Large intestine (tissue), 3 donors: ENCODE data around the gene CARD9. TPM values are rescaled to one million over a fixed set of nuclear protein-coding genes. Genes with fewer than 3 reads are reported as not detected.

ENCODE experiments used
- DNase-seq, 2 donors: peaks; one replicate each; pipeline versions ENCODE4 v3.0.0 to v3.0.0-alpha.2; 2013
- H3K27ac ChIP-seq: one replicate; pipeline ENCODE4 v1.5.1; 2013; ENCODE audit warnings: low read length
- H3K27me3 ChIP-seq: 2 replicates; pipeline ENCODE4 v1.6.1; 2013; ENCODE audit warnings: low read length; ENCODE audit not compliant: control insufficient read depth, insufficient read depth
- H3K36me3 ChIP-seq: 2 replicates; pipeline ENCODE4 v1.6.1; 2013; ENCODE audit warnings: low read length; ENCODE audit not compliant: control insufficient read depth, insufficient read depth
- H3K4me1 ChIP-seq: one replicate; pipeline ENCODE4 v1.6.1; 2013; ENCODE audit warnings: low read length; ENCODE audit not compliant: control insufficient read depth, insufficient read depth
- H3K4me3 ChIP-seq: one replicate; pipeline ENCODE4 v1.5.1; 2013; ENCODE audit warnings: low read length
- H3K9me3 ChIP-seq: one replicate; pipeline ENCODE4 v1.6.1; 2013; ENCODE audit warnings: mild to moderate bottlenecking, low read depth, low read length, moderate library complexity; ENCODE audit not compliant: control insufficient read depth
- WGBS: methylation state at CpG from one replicate; pipeline ENCODE4 v1.1.5; 2013; ENCODE audit warnings: low lambda C conversion rate; ENCODE audit not compliant: insufficient coverage; 5-methylcytosine and 5-hydroxymethylcytosine counted together
- polyA plus RNA-seq: library from polyadenylated mRNA; unstranded; fragments of 120-200 nt; gene quantifications from one replicate; pipeline ENCODE4 v1.2.1, GENCODE V29; 2013

Gene CARD9
- polyA plus RNA-seq, 1 donor = 2.4 TPM

DNA sequence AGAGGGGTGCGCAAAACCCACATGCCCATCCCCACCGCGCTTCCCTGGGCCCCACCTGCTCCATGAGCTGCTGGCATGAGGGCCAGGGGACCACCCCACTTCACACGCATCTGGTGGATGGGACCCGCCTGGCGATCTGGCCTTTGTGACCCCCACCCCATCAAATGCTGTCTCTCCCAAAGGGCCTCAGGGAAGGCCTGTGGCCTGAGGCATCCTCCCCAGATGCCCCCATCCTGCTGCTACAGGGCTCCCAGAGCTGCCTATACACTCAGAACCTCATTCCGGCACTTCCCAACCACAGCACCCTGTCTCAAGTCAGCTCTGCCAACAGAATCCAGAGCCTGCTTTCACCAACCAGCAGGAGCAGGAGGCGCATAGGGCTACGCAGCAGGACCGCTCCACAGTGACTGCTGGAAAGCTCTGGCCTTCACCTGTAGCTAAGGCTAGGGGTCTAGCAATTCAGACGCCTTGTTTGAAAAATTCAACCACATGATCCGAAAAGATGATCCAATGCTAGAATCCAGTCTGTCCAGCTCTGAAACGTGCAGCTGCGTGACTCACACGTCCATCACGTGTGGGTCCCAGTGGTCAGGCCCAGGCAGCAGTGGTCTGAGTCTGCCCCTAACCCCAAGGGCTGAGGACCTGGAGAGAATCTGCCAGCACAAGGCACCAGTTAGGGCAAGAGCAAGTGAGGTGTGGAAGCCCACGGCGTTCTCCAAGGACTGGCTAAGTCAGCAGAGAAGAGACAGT is 27.9 kb upstream of the CARD9 start:
- no peak for DNase-seq
- Histone ChIP-seq H3K27me3 (no peaks in the 10 kb centered on the region), H3K27ac (no peak overlapping the region), H3K4me1 (peaks cover 17% of the 10 kb centered on the region), H3K9me3 (peaks cover 4% of the 10 kb centered on the region), H3K36me3 (peaks cover 58% of the 10 kb centered on the region), H3K4me3 (no peak overlapping the region)
- WGBS = no CpG with 5 or more reads among the region's 18 CpGs

DNA sequence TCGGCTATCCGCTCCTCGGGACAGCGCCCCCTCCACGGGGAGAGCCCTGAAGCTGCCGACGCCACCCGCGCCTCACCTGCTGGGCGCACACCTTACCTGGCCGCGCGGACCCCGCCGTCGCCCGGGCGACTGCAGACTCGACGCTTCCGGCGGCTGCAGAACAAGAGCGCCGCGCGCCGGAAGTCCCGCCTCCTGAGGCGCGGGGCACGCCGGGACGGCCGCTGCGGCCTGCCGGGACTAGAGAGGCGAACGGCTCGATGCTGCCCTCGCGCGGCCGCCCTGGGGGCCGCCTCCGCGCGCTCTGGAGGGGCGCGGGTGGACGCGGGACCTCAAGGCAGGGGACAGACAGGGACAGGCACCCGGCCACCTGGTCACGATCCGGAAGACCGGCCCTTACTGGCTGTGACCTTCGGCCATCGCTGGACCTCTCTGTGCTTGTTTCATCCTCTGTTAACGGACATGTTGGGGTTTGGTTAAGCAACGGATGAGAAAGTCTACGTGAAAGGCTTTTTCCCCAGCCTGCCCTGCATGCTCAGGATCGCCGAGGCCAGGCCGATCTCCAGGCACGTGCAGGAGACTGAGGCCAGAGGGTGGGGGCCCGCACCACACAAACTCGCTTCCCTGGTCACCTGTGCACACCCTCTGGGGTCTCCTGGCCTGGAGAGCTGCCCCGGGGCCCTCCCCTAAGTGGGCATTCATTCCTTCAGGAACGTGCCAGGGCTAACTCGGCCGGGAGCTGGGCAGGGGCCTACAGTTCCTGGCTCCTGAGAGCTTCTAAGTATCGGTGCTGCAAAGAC is 26.8 kb upstream of the CARD9 start, which contains the start of gene SNAPC4:
Gene SNAPC4 (minus strand): TSS at position 133 of the 797 bp plus-strand sequence. CDS start 1,742 bp downstream, outside the sequence.
- no CpG with 5 or more reads among the region's 71 CpGs for WGBS

DNA sequence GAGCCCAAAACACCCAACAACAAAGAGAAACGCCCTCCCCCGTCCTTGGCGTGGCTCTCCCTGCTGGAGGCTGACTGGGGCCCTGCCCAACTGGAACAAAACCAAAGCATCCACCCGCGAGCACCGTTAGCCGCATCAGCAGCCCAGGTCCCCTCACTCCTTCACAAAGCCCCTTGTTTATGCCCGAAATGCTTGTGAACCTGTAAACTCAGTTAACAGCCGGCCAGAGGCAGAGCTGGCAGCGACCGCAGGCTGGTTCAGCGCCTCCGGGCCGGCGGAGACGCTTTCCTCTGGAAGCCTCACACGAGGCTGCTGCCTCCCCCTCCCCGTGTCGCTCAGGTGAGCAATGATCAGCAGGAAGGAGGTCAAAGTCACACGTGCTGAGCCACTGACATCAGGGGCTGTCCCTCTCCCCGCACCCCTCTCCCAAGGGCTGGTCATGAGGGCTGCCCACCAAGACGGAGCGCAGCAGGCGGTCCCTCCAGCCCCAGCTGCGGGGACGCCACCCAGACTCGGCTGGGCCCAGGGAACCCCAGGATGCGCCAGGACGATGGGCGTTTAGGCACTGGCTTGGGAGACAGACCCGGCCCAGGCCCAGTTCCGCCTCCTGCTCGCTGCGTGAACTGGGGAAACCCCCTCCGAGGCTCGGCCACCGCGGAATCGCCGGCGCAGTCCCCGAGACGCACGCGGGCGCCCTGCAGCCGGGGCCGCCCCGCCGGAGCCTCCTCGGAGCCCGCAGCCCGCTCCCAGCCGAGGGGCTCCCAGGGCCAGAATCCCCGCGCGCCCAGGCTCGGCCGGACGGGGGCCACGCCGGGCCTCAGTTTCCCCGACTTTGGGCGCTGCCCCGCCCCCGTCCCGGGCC is 25.9 kb upstream of the CARD9 start:
- Histone ChIP-seq H3K9me3 (peaks cover 4% of the 10 kb centered on the region), H3K4me1 (peaks cover 17% of the 10 kb centered on the region), H3K27me3 (no peaks in the 10 kb centered on the region), H3K27ac (peak overlapping the region; percentile 42), H3K36me3 (peaks cover 61% of the 10 kb centered on the region), H3K4me3 (peak overlapping the region; percentile 80)
- WGBS = no CpG with 5 or more reads among the region's 67 CpGs
- peak; percentile 45 to 70 for DNase-seq

More for the DNA sequence above, 26.8 kb upstream of the CARD9 start, which contains the start of gene SNAPC4:
- peaks cover 61% of the 10 kb centered on the region for H3K36me3 ChIP-seq
- H3K27ac ChIP-seq = peak within 1 kb of the TSS; percentile 42
- DNase-seq = peak; percentile 87 to 91
- H3K4me3 ChIP-seq = peak within 1 kb of the TSS; percentile 80
- peaks cover 17% of the 10 kb centered on the region for H3K4me1 ChIP-seq
- H3K27me3 ChIP-seq = no peaks in the 10 kb centered on the region
- H3K9me3 ChIP-seq = peaks cover 4% of the 10 kb centered on the region

DNA sequence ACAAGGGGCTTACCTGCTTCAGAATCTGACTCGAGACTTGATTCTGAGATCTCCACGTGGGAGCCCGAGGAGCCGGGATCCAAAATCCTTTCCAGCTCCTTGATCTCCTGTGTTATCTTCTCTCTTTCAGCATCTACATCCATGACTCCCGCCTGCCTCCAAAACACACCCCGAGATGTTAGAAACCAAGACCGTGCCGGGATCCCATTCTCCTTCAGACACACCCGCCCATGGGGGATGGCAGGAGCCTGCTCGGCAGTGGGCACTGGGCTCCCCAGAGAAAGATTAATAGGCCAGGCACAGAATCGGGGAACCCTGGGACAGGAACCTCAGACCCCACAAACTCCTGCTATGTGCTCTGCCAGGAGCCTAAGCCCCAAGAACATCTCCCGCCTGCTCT is 24.8 kb upstream of the CARD9 start:
- H3K27ac ChIP-seq = no peak overlapping the region
- H3K4me3 ChIP-seq = no peak overlapping the region
- H3K36me3 ChIP-seq = peaks cover 62% of the 10 kb centered on the region
- DNase-seq = no peak
- no peaks in the 10 kb centered on the region for H3K27me3 ChIP-seq
- H3K4me1 ChIP-seq = peaks cover 17% of the 10 kb centered on the region
- peaks cover 4% of the 10 kb centered on the region for H3K9me3 ChIP-seq
- no CpG with 5 or more reads among the region's 12 CpGs for WGBS

DNA sequence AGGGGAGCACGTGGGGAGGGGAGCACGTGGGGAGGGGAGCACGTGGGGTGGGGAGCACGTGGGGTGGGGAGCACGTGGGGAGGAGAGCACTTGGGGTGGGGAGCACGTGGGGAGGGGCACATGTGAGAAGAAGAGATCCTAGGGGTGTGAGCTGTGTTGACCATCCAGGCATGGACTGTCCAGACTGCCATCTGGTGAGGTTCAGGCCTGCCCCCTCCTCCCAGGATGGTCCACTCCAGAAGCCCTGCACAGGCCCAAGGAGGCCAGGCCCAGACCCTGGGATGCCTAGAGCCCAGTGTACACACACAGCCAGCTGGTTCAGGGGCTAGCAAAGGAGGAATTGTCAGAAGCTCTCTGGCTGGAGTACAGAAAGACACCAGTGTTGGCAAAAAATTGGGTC is 24.2 kb upstream of the CARD9 start:
- H3K4me1 ChIP-seq = peaks cover 17% of the 10 kb centered on the region
- no peak for DNase-seq
- no CpG with 5 or more reads among the region's 6 CpGs for WGBS
- H3K27me3 ChIP-seq = no peaks in the 10 kb centered on the region
- peaks cover 67% of the 10 kb centered on the region for H3K36me3 ChIP-seq
- no peak overlapping the region for H3K27ac ChIP-seq
- no peak overlapping the region for H3K4me3 ChIP-seq
- peaks cover 4% of the 10 kb centered on the region for H3K9me3 ChIP-seq

DNA sequence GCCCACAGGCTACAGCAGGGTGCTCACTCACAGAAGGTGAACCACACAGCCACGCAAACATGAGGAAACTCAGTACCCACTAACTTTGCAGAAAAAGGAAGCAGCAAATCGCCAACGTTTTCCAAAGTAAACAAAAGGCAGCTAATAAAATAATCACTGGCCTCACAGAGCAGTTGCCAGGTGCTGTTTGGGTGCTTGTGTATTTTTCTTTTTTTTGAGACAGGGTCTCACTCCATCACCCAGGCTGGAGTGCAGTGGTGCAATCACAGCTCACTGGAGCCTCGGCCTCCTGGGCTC is 22.7 kb upstream of the CARD9 start:
- peaks cover 68% of the 10 kb centered on the region for H3K36me3 ChIP-seq
- peaks cover 4% of the 10 kb centered on the region for H3K9me3 ChIP-seq
- DNase-seq = no peak
- H3K27me3 ChIP-seq = no peaks in the 10 kb centered on the region
- H3K4me3 ChIP-seq = no peak overlapping the region
- no CpG with 5 or more reads among the region's 4 CpGs for WGBS
- H3K27ac ChIP-seq = no peak overlapping the region
- peaks cover 17% of the 10 kb centered on the region for H3K4me1 ChIP-seq

DNA sequence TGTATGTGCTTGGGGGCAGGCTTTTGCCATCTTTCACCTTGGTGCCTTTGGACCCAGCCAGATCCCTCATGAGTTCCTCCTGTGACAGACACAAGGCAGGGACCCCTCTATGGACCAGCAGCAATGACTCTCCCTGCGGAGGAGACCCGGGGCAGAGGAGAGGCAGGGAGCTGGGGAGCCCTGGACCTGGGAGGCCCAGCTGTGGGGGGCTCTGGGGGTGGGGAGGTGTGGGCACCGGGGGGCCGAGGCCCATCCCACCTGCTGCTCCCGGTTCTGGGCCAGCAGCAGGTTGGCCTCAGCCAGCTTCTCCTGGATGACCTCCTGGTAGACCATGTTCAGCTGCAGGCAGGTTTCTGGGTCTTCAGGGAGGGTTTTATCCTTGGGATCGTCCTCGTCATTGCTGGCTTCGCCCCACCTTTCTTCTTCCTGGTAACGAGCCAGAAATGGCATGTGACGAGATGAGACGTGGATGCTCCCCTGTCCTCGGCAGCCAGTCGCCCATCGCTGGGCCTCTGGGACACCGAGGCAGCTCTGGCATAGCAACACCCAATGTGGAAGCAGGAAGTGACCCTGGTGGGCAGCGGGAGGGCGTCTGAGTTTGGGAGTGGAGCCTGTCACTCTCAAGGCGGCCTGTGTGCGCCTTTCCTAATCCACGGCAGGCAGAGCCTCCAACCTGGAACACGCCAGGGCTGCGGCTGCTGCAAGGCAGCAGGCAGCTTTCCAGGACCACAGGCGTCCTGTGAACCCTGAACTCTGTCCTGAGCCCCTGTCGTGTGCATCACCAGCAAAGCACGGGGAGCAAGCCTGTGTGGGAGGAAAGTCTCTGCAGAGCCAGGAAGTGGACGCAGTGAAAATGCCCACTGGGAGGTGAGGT is 22.1 kb upstream of the CARD9 start:
- DNase-seq = no peak
- H3K27ac ChIP-seq = no peak overlapping the region

DNA sequence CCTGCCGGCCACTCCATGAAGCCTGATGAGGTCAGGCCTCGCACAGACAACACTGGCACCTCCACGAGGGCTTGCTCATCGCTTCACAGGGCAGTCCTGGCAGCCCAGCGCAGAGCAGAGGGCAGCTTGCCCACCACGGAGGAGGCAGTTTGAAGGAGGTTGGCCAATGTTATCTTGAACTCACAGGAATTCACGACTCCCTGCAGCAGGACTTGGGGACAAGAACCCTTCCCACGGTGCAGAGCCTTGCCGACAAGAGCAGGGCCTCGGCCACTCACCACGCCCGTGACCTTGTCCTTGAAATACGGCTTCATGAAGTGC is 21.5 kb upstream of the CARD9 start:
- H3K27ac ChIP-seq = no peak overlapping the region
- no peaks in the 10 kb centered on the region for H3K27me3 ChIP-seq
- no peak overlapping the region for H3K4me3 ChIP-seq
- no peak for DNase-seq
- H3K4me1 ChIP-seq = peaks cover 12% of the 10 kb centered on the region
- peaks cover 72% of the 10 kb centered on the region for H3K36me3 ChIP-seq
- no CpG with 5 or more reads among the region's 13 CpGs for WGBS
- H3K9me3 ChIP-seq = peaks cover 4% of the 10 kb centered on the region

More for the DNA sequence above, 22.1 kb upstream of the CARD9 start:
- no peaks in the 10 kb centered on the region for H3K27me3 ChIP-seq
- peaks cover 70% of the 10 kb centered on the region for H3K36me3 ChIP-seq
- H3K4me1 ChIP-seq = peaks cover 16% of the 10 kb centered on the region
- H3K9me3 ChIP-seq = peaks cover 4% of the 10 kb centered on the region
- WGBS = no CpG with 5 or more reads among the region's 26 CpGs
- H3K4me3 ChIP-seq = no peak overlapping the region

DNA sequence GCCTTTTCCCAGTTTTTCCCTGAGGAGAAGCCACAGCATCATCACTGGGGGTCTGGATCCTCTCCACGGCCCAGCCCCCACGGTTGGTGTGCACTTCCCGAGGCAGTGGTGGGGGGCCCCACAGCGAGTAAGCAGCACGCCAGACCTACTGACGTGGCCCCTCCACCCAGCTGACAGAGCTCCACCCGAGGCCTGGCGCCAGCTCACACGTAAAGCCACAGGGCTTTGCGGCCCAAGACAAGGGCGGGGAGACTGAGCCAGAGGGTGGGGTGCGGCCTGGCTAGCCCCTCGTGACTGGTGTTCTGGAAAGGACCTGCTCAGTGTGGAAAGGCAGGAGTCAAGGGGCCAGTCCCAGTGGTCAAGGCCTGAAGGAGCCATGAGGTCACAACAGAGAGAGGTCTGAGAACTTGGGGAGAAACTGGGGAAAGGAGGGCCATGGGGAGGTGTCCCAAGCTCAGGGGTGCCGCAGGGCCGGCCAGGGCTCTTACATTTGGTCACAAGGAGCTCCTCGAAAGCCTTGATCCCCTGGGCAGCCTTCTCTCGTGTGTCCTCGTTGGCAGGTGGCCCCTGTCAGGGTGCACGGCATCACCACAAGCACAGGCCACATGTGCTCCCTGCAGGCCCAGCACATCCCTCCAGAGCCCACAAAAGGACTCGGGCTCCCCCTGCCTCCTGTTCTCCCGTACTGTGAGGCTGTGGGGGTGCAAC is 21.0 kb upstream of the CARD9 start:
- peaks cover 77% of the 10 kb centered on the region for H3K36me3 ChIP-seq
- no peaks in the 10 kb centered on the region for H3K27me3 ChIP-seq
- no peak for DNase-seq
- no peak overlapping the region for H3K4me3 ChIP-seq
- peaks cover 12% of the 10 kb centered on the region for H3K4me1 ChIP-seq
- H3K9me3 ChIP-seq = peaks cover 3% of the 10 kb centered on the region
- H3K27ac ChIP-seq = no peak overlapping the region
- no CpG with 5 or more reads among the region's 21 CpGs for WGBS
